HCT116 (cell line): ENCODE measurements around the gene VTI1A. TPM values are rescaled to one million over a fixed set of nuclear protein-coding genes. Genes with fewer than 3 reads are reported as not detected.

Source experiments
- ATAC-seq: fragments of 200-7000 bp; cut with Tn5 transposase; 2 replicates; pipeline ENCODE4 v1.9.1; 2020; ENCODE audit warnings: mild to moderate bottlenecking, moderate library complexity
- BruUV-seq: library from RNA; stranded (reverse); fragments of 400-500 nt; replicated peaks from 2 replicates; lab custom pipeline; 2021; lab: Mats Ljungman, UMichigan
- CTCF ChIA-PET: fragments of 300-600 bp; sonication (Branson Sonifier 250); formaldehyde crosslinking; loops from one replicate; lab custom pipeline; 2021; ENCODE audit warnings: antibody characterized with exemption; lab: Charles Lee
- POLR2A ChIA-PET: fragments of 300-600, 350-600 bp; sonication (Branson Sonifier 250); formaldehyde crosslinking; loops from one replicate; lab custom pipeline; 2021; ENCODE audit warnings: antibody characterized with exemption; lab: Charles Lee
- RAD21 ChIA-PET, 2 experiments: fragments of 300-600 bp; sonication (Branson Sonifier 250); formaldehyde crosslinking; loops; one replicate each; lab custom pipeline; 2023; ENCODE audit warnings: low total read pairs in 2 of 2; ENCODE audit not compliant: uncharacterized antibody in 2 of 2, unreplicated experiment in 2 of 2, low non-redundant PET in 1 of 2; lab: Charles Lee
- DNase-seq: peaks from one replicate; pipeline ENCODE4 v3.0.0-alpha.2; 2010; ENCODE audit warnings: low read depth, low spot score
- H2AFZ ChIP-seq: fragments of 200-600 bp; shearing (Covaris generic), sonication (generic); 2 replicates; pipeline ENCODE4 v1.6.1; 2017; ENCODE audit warnings: low read depth, mixed run types, mixed read lengths, antibody characterized with exemption, low read length; ENCODE audit not compliant: poor library complexity, severe bottlenecking
- H3K27ac ChIP-seq: 2 replicates; pipeline ENCODE4 v1.5.1; 2012; ENCODE audit warnings: low read depth, low read length
- H3K27me3 ChIP-seq: fragments of 200-600 bp; sonication (generic); 2 replicates; pipeline ENCODE4 v1.6.1; 2016; ENCODE audit warnings: mixed run types, low read length, mixed read lengths; ENCODE audit not compliant: insufficient read depth
- H3K36me3 ChIP-seq, 2 experiments: fragments of 200-500 bp in 1 of 2; fragments of 200-600 bp in 1 of 2; sonication (Bioruptor generic) in 1 of 2; sonication (generic) in 1 of 2; 2 replicates each; pipeline versions ENCODE4 v1.5.1 to v1.6.1; 2014 to 2016; ENCODE audit warnings: low read length in 2 of 2, inconsistent platforms in 1 of 2, mixed read lengths in 1 of 2, mixed run types in 1 of 2; ENCODE audit not compliant: insufficient read depth in 2 of 2, control insufficient read depth in 1 of 2
- H3K4me1 ChIP-seq, 2 experiments: fragments of 200-600 bp in 1 of 2; sonication (generic) in 1 of 2; 2 replicates each; pipeline versions ENCODE4 v1.5.1 to v1.6.1; 2012 to 2017; ENCODE audit warnings: low read length in 2 of 2, inconsistent platforms in 1 of 2, mild to moderate bottlenecking in 1 of 2, mixed read lengths in 1 of 2, mixed run types in 1 of 2, moderate library complexity in 1 of 2; ENCODE audit not compliant: insufficient read depth in 2 of 2, control insufficient read depth in 1 of 2
- H3K4me2 ChIP-seq: fragments of 200-600 bp; sonication (generic); 2 replicates; pipeline ENCODE4 v1.6.1; 2017; ENCODE audit warnings: mixed run types, low read length, mixed read lengths
- H3K4me3 ChIP-seq, 2 experiments: fragments of 200-600 bp in 1 of 2; sonication (generic) in 1 of 2; replicated peaks in 1 of 2; 2 replicates each; pipeline ENCODE4 v1.5.1; 2011 to 2016; ENCODE audit warnings: low read length in 2 of 2, control low read depth in 1 of 2, low read depth in 1 of 2, mild to moderate bottlenecking in 1 of 2, mixed read lengths in 1 of 2, mixed run types in 1 of 2
- H3K79me2 ChIP-seq: fragments of 200-600 bp; sonication (generic); 2 replicates; pipeline ENCODE4 v1.6.1; 2017; ENCODE audit warnings: mild to moderate bottlenecking, mixed run types, low read length, moderate library complexity, mixed read lengths; ENCODE audit not compliant: insufficient read depth
- H3K9ac ChIP-seq: fragments of 200-600 bp; sonication (generic); 2 replicates; pipeline ENCODE4 v1.6.1; 2016; ENCODE audit warnings: low read length, mixed read lengths
- H3K9me2 ChIP-seq: fragments of 200-600 bp; sonication (generic), shearing (Covaris generic); 2 replicates; pipeline ENCODE4 v1.6.1; 2017; ENCODE audit warnings: mixed run types, mild to moderate bottlenecking, moderate library complexity; ENCODE audit not compliant: insufficient read depth
- H3K9me3 ChIP-seq, 2 experiments: fragments of 200-500 bp in 1 of 2; fragments of 200-600 bp in 1 of 2; sonication (Bioruptor generic) in 1 of 2; sonication (generic) in 1 of 2; 2 replicates each; pipeline ENCODE4 v1.6.1; 2014 to 2017; ENCODE audit warnings: low read length in 2 of 2, mixed read lengths in 2 of 2, inconsistent platforms in 1 of 2, low read depth in 1 of 2, mild to moderate bottlenecking in 1 of 2, mixed run types in 1 of 2, moderate library complexity in 1 of 2; ENCODE audit not compliant: control insufficient read depth in 1 of 2, insufficient read depth in 1 of 2
- H4K20me1 ChIP-seq: fragments of 200-600 bp; sonication (generic), shearing (Covaris generic); 2 replicates; pipeline ENCODE4 v1.6.1; 2017; ENCODE audit warnings: mixed run types, mild to moderate bottlenecking, moderate library complexity; ENCODE audit not compliant: insufficient read depth
- CBX3 ChIP-seq: IDR thresholded peaks from 2 replicates; pipeline ENCODE4 v1.6.1; 2012; ENCODE audit warnings: low read depth
- CEBPB ChIP-seq: IDR thresholded peaks from 2 replicates; pipeline ENCODE4 v1.6.1; 2012; ENCODE audit warnings: low read depth
- ELF1 ChIP-seq: IDR thresholded peaks from 2 replicates; pipeline ENCODE4 v1.6.1; 2012; ENCODE audit warnings: low read depth, borderline replicate concordance
- EZH2 ChIP-seq: fragments of 200-600 bp; sonication (generic); IDR thresholded peaks from 2 replicates; pipeline ENCODE4 v1.6.1; 2017; ENCODE audit warnings: antibody characterized with exemption, mixed run types
- EZH2phosphoT487 ChIP-seq: fragments of 200-600 bp; IDR thresholded peaks from 2 replicates; pipeline ENCODE4 v1.6.1; 2018; ENCODE audit warnings: antibody characterized with exemption, borderline replicate concordance
- FOSL1 ChIP-seq: IDR thresholded peaks from 2 replicates; pipeline ENCODE4 v1.6.1; 2012; ENCODE audit warnings: low read depth
- JUND ChIP-seq: IDR thresholded peaks from 2 replicates; pipeline ENCODE4 v1.6.1; 2012
- POLR2A ChIP-seq: IDR thresholded peaks from 2 replicates; pipeline ENCODE4 v1.7.0; 2011; ENCODE audit warnings: borderline replicate concordance; ENCODE audit not compliant: insufficient read depth, insufficient read length; ENCODE audit errors: extremely low read depth
- POLR2AphosphoS5 ChIP-seq: IDR thresholded peaks from 2 replicates; pipeline ENCODE4 v1.6.1; 2011; ENCODE audit warnings: mild to moderate bottlenecking, low read depth, low read length, moderate library complexity
- RAD21 ChIP-seq: IDR thresholded peaks from 2 replicates; pipeline ENCODE4 v1.6.1; 2012; ENCODE audit warnings: low read depth, mild to moderate bottlenecking
- SIN3A ChIP-seq: IDR thresholded peaks from 2 replicates; pipeline ENCODE4 v1.6.1; 2012; ENCODE audit warnings: low read depth
- SP1 ChIP-seq: IDR thresholded peaks from 2 replicates; pipeline ENCODE4 v1.6.1; 2012; ENCODE audit warnings: low read depth
- SRF ChIP-seq: IDR thresholded peaks from 2 replicates; pipeline ENCODE4 v1.6.1; 2012; ENCODE audit warnings: low read depth
- YY1 ChIP-seq: IDR thresholded peaks from 2 replicates; pipeline ENCODE4 v1.6.1; 2011; ENCODE audit warnings: low read length, low read depth, moderate library complexity, mild to moderate bottlenecking; ENCODE audit not compliant: insufficient replicate concordance; ENCODE audit errors: extremely low read depth
- ZFX ChIP-seq: fragments of 450-650 bp; IDR thresholded peaks from 2 replicates; pipeline ENCODE4 v1.6.1; 2017
- intact Hi-C: fragments of 100-400 bp; cut with micrococcal nuclease; formaldehyde crosslinking; loops from 2 replicates; pipeline ENCODE4 v1.10.0; 2022
- total RNA-seq: library from RNA; stranded (reverse); gene quantifications from one replicate; pipeline ENCODE4 v1.2.1, GENCODE V29; 2021; ENCODE audit not compliant: unreplicated experiment
- TF ChIP-seq, protein P1 (sequence below): IDR thresholded peaks from 2 replicates; pipeline ENCODE4 v1.6.1; 2012
- TF ChIP-seq, protein P2 (sequence below): IDR thresholded peaks from 2 replicates; pipeline ENCODE4 v1.6.1; 2012
- TF ChIP-seq, protein P3 (sequence below): IDR thresholded peaks from 2 replicates; pipeline ENCODE4 v1.6.1; 2011; ENCODE audit warnings: mild to moderate bottlenecking, low read length, moderate library complexity; ENCODE audit not compliant: insufficient replicate concordance; ENCODE audit errors: extremely low read depth
- TF ChIP-seq, protein P4 (sequence below), 3 experiments: fragments of 200-600 bp in 1 of 3; sonication (generic) in 1 of 3; IDR thresholded peaks in 2 of 3; conservative IDR thresholded peaks in 1 of 3; 2 replicates each; pipeline ENCODE4 v1.5.1; 2012 to 2017; ENCODE audit warnings: low read depth in 2 of 3, low read length in 2 of 3, antibody characterized with exemption in 1 of 3, borderline replicate concordance in 1 of 3, control low read depth in 1 of 3, mild to moderate bottlenecking in 1 of 3, mixed read lengths in 1 of 3, mixed run types in 1 of 3, moderate library complexity in 1 of 3; ENCODE audit not compliant: insufficient read depth in 1 of 3

Gene VTI1A
- total RNA-seq, 1 experiment from 2014 or later: 80.7 TPM

DNA sequence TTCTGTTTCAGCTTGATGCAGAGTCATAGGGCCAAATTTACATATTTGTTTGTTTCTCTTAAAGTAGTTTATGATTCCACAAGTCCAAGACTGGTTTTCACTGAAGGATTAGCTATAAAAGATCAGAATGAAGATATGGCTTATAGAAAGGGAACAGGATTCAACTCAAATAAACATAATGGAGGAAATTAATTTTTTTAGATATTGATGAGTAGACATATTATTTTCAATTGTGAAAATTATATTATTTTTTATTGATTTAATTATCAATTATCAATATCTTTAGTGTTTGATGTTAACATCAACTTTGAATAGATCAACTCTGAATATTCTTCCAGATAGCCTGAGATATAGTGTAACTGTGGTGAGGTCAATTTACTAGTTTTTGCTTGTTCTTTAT is 68.1 kb downstream of the VTI1A start:
- ChIA-PET CTCF (interaction anchor here (1.5 kb wide), 1 partner anchor 33 kb away, joined by 3 read pairs; no protein-coding TSS in a partner anchor), RAD21 (no interaction called here), POLR2A (interaction anchor here (1.0 kb wide), 1 partner anchor 10 kb away, joined by 3 read pairs; no protein-coding TSS in a partner anchor)
- peak overlapping the region; percentile 61 for H3K9ac ChIP-seq
- peaks cover 0 to 35% of the 10 kb centered on the region in 2 experiments; a peak in 2 of 4 replicates for H3K36me3 ChIP-seq
- H3K4me3 ChIP-seq: no peak overlapping the region
- peaks cover 70% of the 10 kb centered on the region for H3K79me2 ChIP-seq
- no peaks in the 10 kb centered on the region for H3K9me3 ChIP-seq
- no peak for ATAC-seq
- no TSS peak for BruUV-seq
- peaks cover 53 to 72% of the 10 kb centered on the region in 2 experiments for H3K4me1 ChIP-seq
- intact Hi-C loops: loop anchor here (5.0 kb wide), 1 partner anchor 128 kb away; no protein-coding TSS in a partner anchor
- H3K27me3 ChIP-seq: no peaks in the 10 kb centered on the region
- peak overlapping the region; percentile 50 for H3K4me2 ChIP-seq
- no peaks in the 10 kb centered on the region for H4K20me1 ChIP-seq
- H2AFZ ChIP-seq: no peak overlapping the region
- no peaks in the 10 kb centered on the region for H3K9me2 ChIP-seq
- no peak for DNase-seq
- no peak for TF ChIP-seq YY1
- TF ChIP-seq POLR2AphosphoS5: no peak
- TF ChIP-seq, protein P1, sequence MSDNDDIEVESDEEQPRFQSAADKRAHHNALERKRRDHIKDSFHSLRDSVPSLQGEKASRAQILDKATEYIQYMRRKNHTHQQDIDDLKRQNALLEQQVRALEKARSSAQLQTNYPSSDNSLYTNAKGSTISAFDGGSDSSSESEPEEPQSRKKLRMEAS: no peak
- TF ChIP-seq EZH2: no peak
- no peak for TF ChIP-seq CEBPB
- no peak for TF ChIP-seq ELF1
- TF ChIP-seq, protein P2, sequence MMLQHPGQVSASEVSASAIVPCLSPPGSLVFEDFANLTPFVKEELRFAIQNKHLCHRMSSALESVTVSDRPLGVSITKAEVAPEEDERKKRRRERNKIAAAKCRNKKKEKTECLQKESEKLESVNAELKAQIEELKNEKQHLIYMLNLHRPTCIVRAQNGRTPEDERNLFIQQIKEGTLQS: no peak
- no peak for TF ChIP-seq EZH2phosphoT487
- TF ChIP-seq RAD21: no peak
- TF ChIP-seq FOSL1: no peak
- TF ChIP-seq CBX3: no peak
- TF ChIP-seq, protein P3, sequence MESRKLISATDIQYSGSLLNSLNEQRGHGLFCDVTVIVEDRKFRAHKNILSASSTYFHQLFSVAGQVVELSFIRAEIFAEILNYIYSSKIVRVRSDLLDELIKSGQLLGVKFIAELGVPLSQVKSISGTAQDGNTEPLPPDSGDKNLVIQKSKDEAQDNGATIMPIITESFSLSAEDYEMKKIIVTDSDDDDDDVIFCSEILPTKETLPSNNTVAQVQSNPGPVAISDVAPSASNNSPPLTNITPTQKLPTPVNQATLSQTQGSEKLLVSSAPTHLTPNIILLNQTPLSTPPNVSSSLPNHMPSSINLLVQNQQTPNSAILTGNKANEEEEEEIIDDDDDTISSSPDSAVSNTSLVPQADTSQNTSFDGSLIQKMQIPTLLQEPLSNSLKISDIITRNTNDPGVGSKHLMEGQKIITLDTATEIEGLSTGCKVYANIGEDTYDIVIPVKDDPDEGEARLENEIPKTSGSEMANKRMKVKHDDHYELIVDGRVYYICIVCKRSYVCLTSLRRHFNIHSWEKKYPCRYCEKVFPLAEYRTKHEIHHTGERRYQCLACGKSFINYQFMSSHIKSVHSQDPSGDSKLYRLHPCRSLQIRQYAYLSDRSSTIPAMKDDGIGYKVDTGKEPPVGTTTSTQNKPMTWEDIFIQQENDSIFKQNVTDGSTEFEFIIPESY: no peak
- no peak for TF ChIP-seq POLR2A
- no peak for TF ChIP-seq JUND
- TF ChIP-seq SIN3A: no peak
- TF ChIP-seq, protein P4, sequence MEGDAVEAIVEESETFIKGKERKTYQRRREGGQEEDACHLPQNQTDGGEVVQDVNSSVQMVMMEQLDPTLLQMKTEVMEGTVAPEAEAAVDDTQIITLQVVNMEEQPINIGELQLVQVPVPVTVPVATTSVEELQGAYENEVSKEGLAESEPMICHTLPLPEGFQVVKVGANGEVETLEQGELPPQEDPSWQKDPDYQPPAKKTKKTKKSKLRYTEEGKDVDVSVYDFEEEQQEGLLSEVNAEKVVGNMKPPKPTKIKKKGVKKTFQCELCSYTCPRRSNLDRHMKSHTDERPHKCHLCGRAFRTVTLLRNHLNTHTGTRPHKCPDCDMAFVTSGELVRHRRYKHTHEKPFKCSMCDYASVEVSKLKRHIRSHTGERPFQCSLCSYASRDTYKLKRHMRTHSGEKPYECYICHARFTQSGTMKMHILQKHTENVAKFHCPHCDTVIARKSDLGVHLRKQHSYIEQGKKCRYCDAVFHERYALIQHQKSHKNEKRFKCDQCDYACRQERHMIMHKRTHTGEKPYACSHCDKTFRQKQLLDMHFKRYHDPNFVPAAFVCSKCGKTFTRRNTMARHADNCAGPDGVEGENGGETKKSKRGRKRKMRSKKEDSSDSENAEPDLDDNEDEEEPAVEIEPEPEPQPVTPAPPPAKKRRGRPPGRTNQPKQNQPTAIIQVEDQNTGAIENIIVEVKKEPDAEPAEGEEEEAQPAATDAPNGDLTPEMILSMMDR (IDR thresholded peaks at IDR 0.05 in 2 of 3, conservative IDR thresholded peaks at IDR 0.05 in 1 of 3; ENCODE audit: borderline replicate concordance in 1 of 3, insufficient read depth in 1 of 3, low read depth in 2 of 3, low read length in 2 of 3): no peak
- TF ChIP-seq ZFX: no peak
- TF ChIP-seq SP1: no peak
- no peak for TF ChIP-seq SRF
- peak overlapping the region; percentile 94 for H3K27ac ChIP-seq
